Thymus (tissue), 14 donors: Measurements from ENCODE around the gene LPAR6. TPM values are rescaled to one million over a fixed set of nuclear protein-coding genes. Genes with fewer than 3 reads are reported as not detected.
"Not testable (repeated sequence)": the region's sequence is repeated elsewhere in the genome, so short reads cannot be mapped to it uniquely, and the experiment has no call there.

Source experiments
- DNase-seq, 9 donors: peaks; one replicate each; pipeline ENCODE4 v3.0.0-alpha.2; 2013; ENCODE audit warnings: low spot score in 9 of 9, low read depth in 6 of 9, missing footprints in 1 of 9
- H3K27ac ChIP-seq, 2 donors: one replicate each; pipeline ENCODE4 v1.5.1; 2013; ENCODE audit warnings: control low read depth in 1 of 2, low read depth in 1 of 2, low read length in 1 of 2, mild to moderate bottlenecking in 1 of 2, moderate library complexity in 1 of 2
- H3K27me3 ChIP-seq, 2 donors: one replicate each; pipeline ENCODE4 v1.5.1; 2013; ENCODE audit warnings: low read length in 1 of 2; ENCODE audit not compliant: control insufficient read depth in 2 of 2, insufficient read depth in 1 of 2
- H3K36me3 ChIP-seq, 2 donors: one replicate each; pipeline ENCODE4 v1.5.1; 2013; ENCODE audit warnings: low read length in 1 of 2, mild to moderate bottlenecking in 1 of 2, moderate library complexity in 1 of 2; ENCODE audit not compliant: control insufficient read depth in 2 of 2, insufficient read depth in 2 of 2
- H3K4me1 ChIP-seq, 2 donors: one replicate each; pipeline ENCODE4 v1.5.1; 2013; ENCODE audit warnings: low read length in 2 of 2; ENCODE audit not compliant: control insufficient read depth in 2 of 2, insufficient read depth in 2 of 2
- H3K4me3 ChIP-seq, 2 donors: one replicate each; pipeline ENCODE4 v1.5.1; 2013; ENCODE audit warnings: low read length in 2 of 2, control low read depth in 1 of 2, mild to moderate bottlenecking in 1 of 2
- H3K9me3 ChIP-seq, 2 donors: one replicate each; pipeline ENCODE4 v1.5.1; 2013; ENCODE audit warnings: low read length in 1 of 2, mild to moderate bottlenecking in 1 of 2; ENCODE audit not compliant: control insufficient read depth in 2 of 2, insufficient read depth in 1 of 2
- WGBS: extraction: QIAGEN DNeasy Blood & Tissue Kit; methylation state at CpG from one replicate; pipeline ENCODE4 v1.1.7; 2013; 5-methylcytosine and 5-hydroxymethylcytosine counted together
- long read RNA-seq, 10 donors: transcript quantifications; one replicate each; lab custom pipeline, GENCODE V29; 2026
- polyA plus RNA-seq: library from polyadenylated mRNA; stranded (reverse); fragments of 200-250 nt; gene quantifications from one replicate; pipeline ENCODE4 v1.2.3, GENCODE V29; 2013
- total RNA-seq: library from RNA; stranded (reverse); fragments of 120-200 nt; gene quantifications from one replicate; pipeline ENCODE4 v1.2.4, GENCODE V29; 2013
- donor health status: healthy.

Gene LPAR6
- total RNA-seq (73.8 TPM), polyA plus RNA-seq (157 TPM)
- long read RNA-seq, donor 1: 0 reads
- long read RNA-seq, donor 2: 0 reads
- long read RNA-seq, donor 3, partial matches to known transcripts: 61 of 61 reads
- long read RNA-seq, donor 3, other reads (novel, unspliced or antisense): 0 of 61 reads
- long read RNA-seq, donor 4: 0 reads
- long read RNA-seq, donor 5, partial matches to known transcripts: 24 of 31 reads
- long read RNA-seq, donor 5, other reads (novel, unspliced or antisense): 6 of 31 reads
- long read RNA-seq, donor 6, partial matches to known transcripts: 0 of 3 reads
- long read RNA-seq, donor 6, other reads (novel, unspliced or antisense): 0 of 3 reads
- long read RNA-seq, donor 7, partial matches to known transcripts: 55 of 58 reads
- long read RNA-seq, donor 7, other reads (novel, unspliced or antisense): 0 of 58 reads
- long read RNA-seq, donor 8, partial matches to known transcripts: 13 of 13 reads
- long read RNA-seq, donor 8, other reads (novel, unspliced or antisense): 0 of 13 reads
- long read RNA-seq, donor 9, partial matches to known transcripts: 11 of 11 reads
- long read RNA-seq, donor 9, other reads (novel, unspliced or antisense): 0 of 11 reads
- long read RNA-seq, donor 10, partial matches to known transcripts: 0 of 1 reads
- long read RNA-seq, donor 10, other reads (novel, unspliced or antisense): 0 of 1 reads

DNA sequence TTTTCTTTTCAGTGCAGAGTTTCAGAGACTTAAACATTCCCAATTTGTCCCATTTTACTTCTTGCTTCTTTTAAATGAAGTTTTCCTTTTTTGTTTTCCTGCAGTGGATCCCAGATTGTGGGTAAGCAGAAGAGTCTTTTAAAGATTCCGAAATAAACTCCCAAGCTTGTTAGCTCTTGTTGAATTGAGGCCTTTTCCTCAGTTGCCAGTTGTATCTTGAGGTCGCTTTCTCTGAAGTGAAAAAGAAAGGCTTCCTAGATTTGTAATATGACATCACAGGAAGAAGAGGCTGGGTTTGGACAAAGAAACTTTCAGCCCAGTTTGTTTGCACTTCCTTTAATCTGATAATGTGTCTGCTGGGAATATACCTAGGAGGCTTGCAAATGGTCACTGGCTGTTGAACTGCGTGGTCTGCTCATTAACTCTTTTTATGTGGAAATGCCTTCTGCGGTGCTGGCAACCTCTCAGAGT is at the start of gene LPAR6:
LPAR6 (minus strand) TSS at position 233 of the 471 bp plus-strand sequence. CDS start 690 bp downstream, outside the sequence.
- H3K36me3 ChIP-seq: peaks cover 8 to 15% of the 10 kb centered on the region in 2 donors
- peaks cover 0 to 3% of the 10 kb centered on the region in 2 donors for H3K4me1 ChIP-seq
- H3K4me3 ChIP-seq: peak within 1 kb of the TSS; percentile 37 to 49
- 31% methylated on average over 4 of the region's 4 CpGs for WGBS
- no peaks in the 10 kb centered on the region for H3K27me3 ChIP-seq
- peak in 4 of 9 donors; percentile 31 to 76 (median 40) for DNase-seq
- H3K27ac ChIP-seq: peak within 1 kb of the TSS; percentile 82 to 83
- H3K9me3 ChIP-seq: peaks cover 0 to 4% of the 10 kb centered on the region in 2 donors

- 98% methylated on average over 28 of the region's 28 CpGs for WGBS
- Histone ChIP-seq H3K27me3 (no peaks in the 10 kb centered on the region), H3K4me1 (no peaks in the 10 kb centered on the region), H3K9me3 (no peaks in the 10 kb centered on the region), H3K27ac (no peak overlapping the region), H3K36me3 (peaks cover 29 to 53% of the 10 kb centered on the region in 2 donors), H3K4me3 (no peak overlapping the region)
- no peak for DNase-seq
These were observed 44.8 kb upstream of the LPAR6 start for GRCh38 chr13:48457578-48458242.

DNA sequence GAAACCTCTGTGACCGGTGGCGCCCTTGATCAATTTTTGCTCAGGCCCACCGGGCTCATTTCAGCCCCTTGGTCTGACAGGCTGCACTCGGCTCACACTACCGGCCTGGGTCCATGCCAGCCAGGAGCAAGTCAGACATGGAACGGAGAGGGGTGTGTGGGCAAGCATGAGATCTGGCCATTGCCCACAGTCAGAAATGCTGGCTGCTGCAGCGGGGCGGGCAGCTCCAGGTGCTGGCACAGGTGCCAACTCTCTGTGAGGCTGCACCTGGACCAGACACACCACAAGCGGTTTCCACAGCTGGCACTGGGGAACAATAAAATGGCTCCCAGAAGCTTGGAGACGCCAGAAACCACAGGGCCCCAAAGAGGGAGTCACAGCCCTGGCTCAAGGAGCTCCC is 43.6 kb upstream of the LPAR6 start:
- no peaks in the 10 kb centered on the region for H3K27me3 ChIP-seq
- 97% methylated on average over 10 of the region's 10 CpGs for WGBS
- H3K4me1 ChIP-seq: no peaks in the 10 kb centered on the region
- no peak for DNase-seq
- H3K4me3 ChIP-seq: no peak overlapping the region
- H3K9me3 ChIP-seq: no peaks in the 10 kb centered on the region
- peaks cover 25 to 47% of the 10 kb centered on the region in 2 donors for H3K36me3 ChIP-seq
- H3K27ac ChIP-seq: no peak overlapping the region

GRCh38 chr13:48451196-48451595 is 38.3 kb upstream of the LPAR6 start:
- not testable (repeated sequence) for H3K4me1 ChIP-seq, H3K4me3 ChIP-seq, H3K9me3 ChIP-seq, H3K27me3 ChIP-seq, H3K27ac ChIP-seq, DNase-seq
- peaks cover 6 to 17% of the 10 kb centered on the region in 2 donors for H3K36me3 ChIP-seq

DNA sequence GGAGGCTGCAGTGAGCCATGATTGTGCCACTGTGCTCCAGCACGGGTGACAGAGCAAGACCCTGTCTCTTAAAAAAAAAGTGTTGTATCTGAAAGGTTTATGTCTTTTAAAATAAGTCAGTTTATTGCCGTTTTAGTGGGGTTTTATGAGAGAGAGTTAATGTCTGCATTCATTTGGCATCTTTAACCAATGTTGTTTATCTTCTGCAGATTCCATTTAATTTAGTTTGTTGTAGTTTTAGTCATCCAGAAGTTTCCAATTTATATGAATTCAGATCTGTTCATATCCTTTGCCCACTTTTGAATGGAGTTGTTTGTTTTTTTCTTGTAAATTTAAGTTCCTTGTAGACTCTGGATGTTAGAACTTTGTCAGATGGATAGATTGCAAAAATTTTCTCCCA is 36.7 kb upstream of the LPAR6 start:
- no peak overlapping the region for H3K27ac ChIP-seq
- H3K4me1 ChIP-seq: no peaks in the 10 kb centered on the region
- peaks cover 8 to 10% of the 10 kb centered on the region in 2 donors for H3K36me3 ChIP-seq
- WGBS: 94% methylated on average over 2 of the region's 2 CpGs
- no peak for DNase-seq
- H3K9me3 ChIP-seq: no peaks in the 10 kb centered on the region
- no peaks in the 10 kb centered on the region for H3K27me3 ChIP-seq
- H3K4me3 ChIP-seq: no peak overlapping the region

DNA sequence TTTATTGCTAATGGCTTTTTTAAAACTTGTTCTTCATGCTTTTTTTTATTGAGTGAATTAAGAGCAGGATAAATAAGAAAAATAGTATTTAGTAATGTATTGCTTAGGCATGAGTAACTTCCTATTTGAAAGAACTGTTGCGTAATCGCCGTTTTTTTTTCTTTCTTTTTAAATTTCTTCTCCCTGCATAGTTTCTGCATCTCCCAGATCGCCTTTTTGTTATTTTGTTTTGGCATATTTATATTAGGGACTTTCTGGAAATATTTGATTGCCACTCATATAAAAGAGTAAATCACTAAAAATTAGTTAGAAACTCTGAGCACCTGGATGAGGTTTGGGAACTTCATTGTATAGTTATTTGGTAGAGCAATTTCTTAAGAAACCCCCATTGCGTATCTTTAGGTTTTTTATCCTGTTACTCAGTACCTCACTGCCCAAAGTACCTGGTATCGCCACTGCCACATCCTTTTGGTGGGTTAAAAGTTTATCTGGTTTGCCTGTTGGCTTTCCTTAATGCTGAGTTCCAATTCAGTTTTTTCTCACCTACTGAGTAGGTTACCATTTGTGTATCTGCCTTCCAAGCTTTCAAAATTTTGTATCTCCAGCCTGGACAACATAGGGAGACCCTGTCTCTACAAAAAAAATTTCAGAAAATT is 36.2 kb upstream of the LPAR6 start:
- Histone ChIP-seq H3K9me3 (no peaks in the 10 kb centered on the region), H3K4me1 (no peaks in the 10 kb centered on the region), H3K36me3 (peaks cover 8 to 12% of the 10 kb centered on the region in 2 donors), H3K4me3 (no peak overlapping the region), H3K27me3 (no peaks in the 10 kb centered on the region), H3K27ac (no peak overlapping the region)
- WGBS: 21% methylated on average over 6 of the region's 6 CpGs
- DNase-seq: no peak

DNA sequence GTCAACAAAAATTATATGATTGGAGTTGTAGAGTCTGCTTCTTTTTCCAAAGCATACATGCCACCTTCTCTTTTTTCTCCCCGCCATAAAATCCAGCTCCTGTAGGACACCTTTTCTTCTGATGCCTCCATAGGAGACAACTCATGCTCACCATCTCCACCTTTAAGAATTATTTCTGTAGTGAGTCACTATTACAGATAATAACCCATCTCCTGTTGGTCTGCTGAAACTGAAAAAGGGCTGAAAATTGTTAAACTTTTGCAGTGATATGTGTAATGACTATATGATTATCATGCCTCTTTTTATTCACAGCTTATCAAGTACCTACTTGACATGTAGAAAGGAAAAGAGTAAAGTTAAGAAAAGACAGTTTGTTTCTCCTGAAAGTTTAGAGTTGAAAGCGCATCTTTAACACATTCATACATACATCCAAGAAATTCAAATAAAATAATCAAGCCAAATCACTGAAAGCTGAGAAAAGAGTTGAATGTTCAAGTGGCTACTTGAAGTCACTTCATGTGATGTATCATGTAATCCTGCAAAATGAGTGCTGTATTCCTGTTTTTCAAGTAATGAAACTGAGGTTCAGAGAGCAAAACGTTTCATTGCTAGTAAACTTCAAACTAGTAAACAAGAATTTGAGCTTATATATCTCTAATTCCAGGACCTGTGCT is 35.5 kb upstream of the LPAR6 start:
- peaks cover 7% of the 10 kb centered on the region in 2 donors for H3K36me3 ChIP-seq
- no peaks in the 10 kb centered on the region for H3K9me3 ChIP-seq
- H3K27ac ChIP-seq: no peak overlapping the region
- H3K4me1 ChIP-seq: no peaks in the 10 kb centered on the region
- DNase-seq: no peak
- H3K27me3 ChIP-seq: no peaks in the 10 kb centered on the region
- no peak overlapping the region for H3K4me3 ChIP-seq
- WGBS: 76% methylated on average over 3 of the region's 3 CpGs

DNA sequence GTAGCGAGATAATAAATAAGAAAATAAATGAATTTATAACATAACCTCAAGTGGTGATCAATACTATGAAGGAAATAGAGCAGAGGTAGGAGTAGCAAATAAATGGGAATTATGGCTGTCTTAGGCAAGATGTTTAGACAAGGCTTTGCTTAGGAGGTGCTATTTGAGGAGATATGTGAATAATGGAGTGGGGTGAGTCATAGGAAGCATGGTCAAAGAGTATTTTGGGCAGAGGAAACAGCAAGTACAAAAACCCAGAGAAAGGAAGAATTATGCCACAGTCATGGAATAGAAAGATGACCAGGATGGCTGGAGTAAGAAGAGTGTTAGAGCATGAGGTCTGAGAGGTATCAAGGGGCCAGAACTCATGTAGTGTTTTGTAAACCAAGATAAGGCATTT is 33.6 kb upstream of the LPAR6 start:
- no peak for DNase-seq
- 100% methylated on average over 1 of the region's 1 CpG for WGBS
- Histone ChIP-seq H3K4me3 (no peak overlapping the region), H3K4me1 (no peaks in the 10 kb centered on the region), H3K36me3 (peaks cover 4 to 5% of the 10 kb centered on the region in 2 donors), H3K9me3 (no peaks in the 10 kb centered on the region), H3K27me3 (no peaks in the 10 kb centered on the region), H3K27ac (no peak overlapping the region)
